Transverse colon (tissue), 4 donors: ENCODE data around the gene GABRP. TPM values are rescaled to one million over a fixed set of nuclear protein-coding genes. Genes with fewer than 3 reads are reported as not detected.

Experiments
- DNase-seq: peaks from one replicate; pipeline ENCODE4 v3.0.0-alpha.2; 2019
- H3K27ac ChIP-seq, 4 donors: fragments of 200-600 bp; sonication (generic); 2 replicates each; pipeline ENCODE4 v1.5.1; 2016 to 2018; ENCODE audit warnings: inconsistent platforms in 4 of 4
- H3K27me3 ChIP-seq: fragments of 200-600 bp; sonication (generic); 2 replicates; pipeline ENCODE4 v1.5.1; 2017; ENCODE audit warnings: inconsistent platforms
- H3K36me3 ChIP-seq, 4 donors: fragments of 200-600 bp; sonication (generic); 2 replicates each; pipeline ENCODE4 v1.5.1; 2017 to 2019; ENCODE audit warnings: inconsistent platforms in 4 of 4
- H3K4me1 ChIP-seq, 4 donors: fragments of 200-600 bp; sonication (generic); 2 replicates each; pipeline ENCODE4 v1.5.1; 2017 to 2020; ENCODE audit warnings: inconsistent platforms in 4 of 4
- H3K4me3 ChIP-seq, 4 donors: fragments of 200-600 bp; sonication (generic); 1 replicate in 1 of 4; 2 replicates in 3 of 4; pipeline versions ENCODE4 v1.5.1 to v1.6.1; 2017 to 2019; ENCODE audit warnings: inconsistent platforms in 4 of 4
- H3K9me3 ChIP-seq, 2 donors: fragments of 200-600 bp; sonication (generic); 2 replicates each; pipeline ENCODE4 v1.5.1; 2017 to 2019; ENCODE audit warnings: inconsistent platforms in 2 of 2
- EP300 ChIP-seq: sonication (generic); formaldehyde crosslinking; IDR thresholded peaks from one replicate; pipeline ENCODE4 v1.6.1; 2017; ENCODE audit warnings: antibody characterized with exemption, low read depth
- POLR2A ChIP-seq: fragments of 450-650 bp; IDR thresholded peaks from one replicate; pipeline ENCODE4 v1.6.1; 2016; ENCODE audit warnings: antibody characterized with exemption, mild to moderate bottlenecking, moderate library complexity
- POLR2AphosphoS5 ChIP-seq, 3 donors: sonication (generic); formaldehyde crosslinking; IDR thresholded peaks; one replicate each; pipeline ENCODE4 v1.6.1; 2016; ENCODE audit warnings: antibody characterized with exemption in 3 of 3
- WGBS, 2 donors: methylation state at CpG; one replicate each; pipeline ENCODE4 v1.1.5; 2018; ENCODE audit warnings: low coverage in 1 of 2; 5-methylcytosine and 5-hydroxymethylcytosine counted together
- in situ Hi-C, 4 donors: fragments of 200-750 bp; cut with MboI; loops; one replicate each; pipeline versions ENCODE4 v1.15.0 to v1.15.1; 2017; ENCODE audit warnings: low sequenced_read_pairs in 3 of 4, low pct_ligation_motif_present in 1 of 4, low pct_unique_long_range_greater_than_20kb in 1 of 4
- intact Hi-C: fragments of 100-400 bp; cut with DNase I; formaldehyde crosslinking; loops from one replicate; pipeline ENCODE4 v1.15.1; 2023; ENCODE audit warnings: low total_unique reads
- total RNA-seq, 4 donors: library from RNA; depleted of rRNA; stranded (reverse); fragments of >200 nt; gene quantifications; one replicate each; pipeline ENCODE4 v1.1.0, GENCODE V29; 2016
- TF ChIP-seq, protein P1 (sequence below), 5 experiments: fragments of 200-600 bp in 3 of 5; fragments of 450-650 bp in 2 of 5; sonication (generic) in 3 of 5; IDR thresholded peaks; 1 replicate in 2 of 5; 2 replicates in 3 of 5; pipeline ENCODE4 v1.5.1; 2016 to 2017; ENCODE audit warnings: antibody characterized with exemption in 5 of 5, inconsistent platforms in 3 of 5, mild to moderate bottlenecking in 2 of 5, moderate library complexity in 1 of 5

GABRP gene
- total RNA-seq, 4 donors from 2014 or later = 0.32 TPM; not detected in 3

DNA sequence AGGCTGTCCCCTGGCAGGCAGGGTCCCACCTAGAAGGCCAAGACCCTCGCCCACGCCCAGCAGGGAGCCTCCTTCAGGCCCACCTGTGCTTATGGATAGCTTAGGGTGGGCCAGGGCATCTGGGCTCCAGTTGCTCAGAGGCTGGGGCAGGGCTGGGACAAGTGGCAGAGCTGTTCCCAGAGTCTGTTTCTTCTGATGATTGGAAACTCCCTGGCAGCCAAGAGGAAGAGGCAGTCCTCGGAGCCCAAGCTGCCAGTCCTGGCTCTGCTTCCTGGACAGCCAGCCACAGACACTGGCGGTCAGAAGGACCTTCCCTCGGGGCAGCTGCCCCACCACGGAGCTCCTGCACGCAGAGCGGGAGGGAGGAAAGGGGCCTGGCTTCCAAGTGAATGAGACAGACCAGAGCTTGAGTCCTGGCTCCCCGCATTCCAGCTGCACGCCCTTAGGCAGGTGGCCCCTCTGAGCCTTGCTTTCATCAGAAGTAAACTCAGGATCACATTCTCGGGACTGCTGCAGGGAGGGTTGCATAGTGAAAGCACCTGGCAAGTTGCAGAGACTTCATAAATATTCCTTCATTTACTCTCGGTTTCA lies 37.9 kb upstream of the GABRP start:
- peak overlapping the region in 1 of 4 donors; percentile 18 for H3K4me3 ChIP-seq
- intact Hi-C loops = loop anchor here (5.0 kb wide), 1 partner anchor 47 kb away; no protein-coding TSS in a partner anchor
- in situ Hi-C loops = loop anchor here in 3 of 4 donors (10.0 to 25.0 kb wide), 2 partner anchors 49 to 592 kb away; no protein-coding TSS in a partner anchor

DNA sequence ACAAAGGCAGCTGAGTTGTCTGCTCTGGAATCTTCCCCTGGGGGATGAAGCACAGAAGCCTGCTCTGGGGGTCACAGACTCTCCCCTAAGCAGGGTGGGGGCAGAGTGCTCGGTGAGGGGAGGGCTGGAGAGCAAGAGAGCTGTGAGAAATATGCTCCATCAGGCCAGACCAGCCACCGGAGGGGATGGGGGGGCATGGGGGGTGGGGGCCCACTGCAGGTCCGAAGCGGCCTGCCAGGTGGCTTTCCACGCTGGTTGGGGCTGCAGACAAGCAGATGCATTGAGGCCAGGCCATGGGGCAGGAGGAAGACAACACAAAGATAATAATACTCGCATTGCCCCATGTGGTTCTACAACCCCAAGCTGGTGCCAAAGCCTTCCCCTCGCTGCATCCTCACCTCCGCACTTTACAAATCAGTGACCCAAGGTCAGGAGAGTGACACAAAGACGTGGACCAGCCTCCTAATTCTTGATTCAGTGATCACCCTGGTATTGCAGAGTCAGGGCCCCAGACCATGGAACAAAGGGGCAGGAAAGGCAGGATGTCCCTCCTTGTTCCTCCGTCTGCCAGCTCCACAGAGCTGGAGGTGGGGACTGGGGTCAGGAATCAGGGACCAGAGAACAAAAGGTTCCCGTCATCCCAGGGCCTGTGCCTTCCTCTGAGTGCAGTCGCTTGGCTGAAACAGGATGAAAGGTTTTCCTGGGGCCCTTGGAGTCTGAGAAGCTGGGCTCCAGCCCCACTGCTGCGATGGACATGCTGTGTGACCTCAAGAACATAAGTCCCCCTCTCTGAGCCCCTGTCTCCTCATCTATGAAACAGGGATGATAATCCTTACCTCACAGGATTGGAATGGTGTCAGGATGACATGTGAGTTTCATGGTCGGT lies 37.2 kb upstream of the GABRP start:
- H3K27ac ChIP-seq = peak overlapping the region in 2 of 4 donors; percentile 16 to 48
- in situ Hi-C loops = loop anchor here in 3 of 4 donors (10.0 to 25.0 kb wide), 2 partner anchors 48 to 591 kb away; no protein-coding TSS in a partner anchor
- intact Hi-C loops = loop anchor here (5.0 kb wide), 1 partner anchor 46 kb away; no protein-coding TSS in a partner anchor
- WGBS, 2 donors = 63% methylated on average over 14 of the region's 14 CpGs; no CpG with 5 or more reads in 1 of the 2 donors
- DNase-seq = no peak
- no peak for TF ChIP-seq POLR2A
- no peak for TF ChIP-seq EP300
- TF ChIP-seq, protein P1, sequence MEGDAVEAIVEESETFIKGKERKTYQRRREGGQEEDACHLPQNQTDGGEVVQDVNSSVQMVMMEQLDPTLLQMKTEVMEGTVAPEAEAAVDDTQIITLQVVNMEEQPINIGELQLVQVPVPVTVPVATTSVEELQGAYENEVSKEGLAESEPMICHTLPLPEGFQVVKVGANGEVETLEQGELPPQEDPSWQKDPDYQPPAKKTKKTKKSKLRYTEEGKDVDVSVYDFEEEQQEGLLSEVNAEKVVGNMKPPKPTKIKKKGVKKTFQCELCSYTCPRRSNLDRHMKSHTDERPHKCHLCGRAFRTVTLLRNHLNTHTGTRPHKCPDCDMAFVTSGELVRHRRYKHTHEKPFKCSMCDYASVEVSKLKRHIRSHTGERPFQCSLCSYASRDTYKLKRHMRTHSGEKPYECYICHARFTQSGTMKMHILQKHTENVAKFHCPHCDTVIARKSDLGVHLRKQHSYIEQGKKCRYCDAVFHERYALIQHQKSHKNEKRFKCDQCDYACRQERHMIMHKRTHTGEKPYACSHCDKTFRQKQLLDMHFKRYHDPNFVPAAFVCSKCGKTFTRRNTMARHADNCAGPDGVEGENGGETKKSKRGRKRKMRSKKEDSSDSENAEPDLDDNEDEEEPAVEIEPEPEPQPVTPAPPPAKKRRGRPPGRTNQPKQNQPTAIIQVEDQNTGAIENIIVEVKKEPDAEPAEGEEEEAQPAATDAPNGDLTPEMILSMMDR (IDR thresholded peaks at IDR 0.05) = no peak
- no peak for TF ChIP-seq POLR2AphosphoS5 (IDR thresholded peaks at IDR 0.05)
- H3K4me1 ChIP-seq = peaks cover 4 to 37% (median 10%) of the 10 kb centered on the region in 4 donors
- peaks cover 15% of the 10 kb centered on the region for H3K27me3 ChIP-seq
- no peaks in the 10 kb centered on the region for H3K9me3 ChIP-seq
- H3K36me3 ChIP-seq = no peaks in the 10 kb centered on the region
- H3K4me3 ChIP-seq = peak overlapping the region in 1 of 4 donors; percentile 18

More for the DNA sequence above, 37.9 kb upstream of the GABRP start:
- no peak for DNase-seq
- Histone ChIP-seq H3K27ac (peak overlapping the region in 2 of 4 donors; percentile 16 to 48), H3K9me3 (no peaks in the 10 kb centered on the region), H3K4me1 (peaks cover 4 to 36% (median 10%) of the 10 kb centered on the region in 4 donors), H3K27me3 (peaks cover 15% of the 10 kb centered on the region), H3K36me3 (no peaks in the 10 kb centered on the region)
- 5% methylated on average over 10 of the region's 12 CpGs; no CpG with 5 or more reads in 1 of the 2 donors for WGBS, 2 donors
- no peak for TF ChIP-seq POLR2AphosphoS5 (IDR thresholded peaks at IDR 0.05)
- TF ChIP-seq, protein P1 (IDR thresholded peaks at IDR 0.05) = no peak
- no peak for TF ChIP-seq POLR2A

- WGBS, 2 donors = 89 to 100% methylated on average over 1 to 11 of the region's 11 CpGs
- no peaks in the 10 kb centered on the region for H3K36me3 ChIP-seq
- H3K27ac ChIP-seq = no peak overlapping the region
- H3K9me3 ChIP-seq = no peaks in the 10 kb centered on the region
- DNase-seq = no peak
- peaks cover 15% of the 10 kb centered on the region for H3K27me3 ChIP-seq
- TF ChIP-seq EP300 (no peak), POLR2AphosphoS5 (IDR thresholded peaks at IDR 0.05) (no peak), POLR2A (no peak)
- TF ChIP-seq, protein P1 (IDR thresholded peaks at IDR 0.05) = no peak
- in situ Hi-C loops = loop anchor here in 3 of 4 donors (10.0 to 25.0 kb wide), 2 partner anchors 48 to 590 kb away; no protein-coding TSS in a partner anchor
- intact Hi-C loops = loop anchor here (5.0 kb wide), 1 partner anchor 45 kb away; no protein-coding TSS in a partner anchor
- H3K4me3 ChIP-seq = no peak overlapping the region
- peaks cover 4 to 42% (median 13%) of the 10 kb centered on the region in 4 donors for H3K4me1 ChIP-seq
Measured at GRCh38 chr5:170746961-170747340, 36.6 kb upstream of the GABRP start.

DNA sequence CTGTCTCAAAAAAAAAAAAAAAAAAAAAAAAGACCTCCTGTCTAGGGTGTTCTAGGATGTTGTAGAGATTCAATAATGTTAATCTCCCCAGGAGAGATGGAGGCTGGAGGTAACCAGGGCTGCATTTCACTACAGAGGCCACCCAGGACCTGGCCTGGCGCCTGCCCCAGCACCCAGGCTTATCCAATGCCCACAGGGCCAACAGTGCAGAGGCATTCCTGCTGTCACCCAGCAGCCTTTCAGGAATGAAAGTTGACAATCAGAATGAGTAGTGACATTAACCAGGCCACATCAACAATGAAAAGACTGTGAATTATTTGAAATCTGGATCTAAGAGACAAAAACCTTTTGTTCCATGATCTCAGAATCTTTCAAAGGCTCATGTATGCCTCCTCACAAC lies 36.2 kb upstream of the GABRP start:
- 86 to 100% methylated on average over 1 of the region's 1 CpG for WGBS, 2 donors
- TF ChIP-seq POLR2A (no peak), POLR2AphosphoS5 (IDR thresholded peaks at IDR 0.05) (no peak), EP300 (no peak)
- TF ChIP-seq, protein P1 (IDR thresholded peaks at IDR 0.05) = no peak
- DNase-seq = no peak
- Histone ChIP-seq H3K36me3 (no peaks in the 10 kb centered on the region), H3K9me3 (no peaks in the 10 kb centered on the region), H3K27me3 (peaks cover 15% of the 10 kb centered on the region), H3K4me3 (no peak overlapping the region), H3K4me1 (peaks cover 8 to 46% (median 17%) of the 10 kb centered on the region in 4 donors), H3K27ac (no peak overlapping the region)
- intact Hi-C loops = loop anchor here (5.0 kb wide), 1 partner anchor 45 kb away; no protein-coding TSS in a partner anchor
- in situ Hi-C loops = loop anchor here in 3 of 4 donors (10.0 to 25.0 kb wide), 2 partner anchors 47 to 590 kb away; no protein-coding TSS in a partner anchor
